Neutrophil (primary cell): ENCODE measurements around the gene CD63.

Experiments used
- H3K27ac ChIP-seq: fragments of 200-600 bp; sonication (generic); 2 replicates; pipeline ENCODE4 v1.5.1; 2016; ENCODE audit warnings: mild to moderate bottlenecking, moderate library complexity
- H3K27me3 ChIP-seq: fragments of 200-600 bp; sonication (generic); 2 replicates; pipeline ENCODE4 v1.6.0; 2016; ENCODE audit warnings: mild to moderate bottlenecking
- H3K36me3 ChIP-seq: fragments of 200-600 bp; sonication (generic); 2 replicates; pipeline ENCODE4 v1.5.1; 2017
- H3K4me1 ChIP-seq, 2 experiments: fragments of 200-600 bp in 1 of 2; sonication (generic) in 1 of 2; 1 replicate in 1 of 2; 2 replicates in 1 of 2; pipeline versions ENCODE4 v1.5.1 to v1.6.1; 2013 to 2016; ENCODE audit warnings: low read depth in 1 of 2, low read length in 1 of 2, mild to moderate bottlenecking in 1 of 2, moderate library complexity in 1 of 2; ENCODE audit not compliant: control insufficient read depth in 1 of 2, insufficient read depth in 1 of 2
- H3K4me3 ChIP-seq, 2 experiments: fragments of 200-600 bp in 1 of 2; sonication (generic) in 1 of 2; 1 replicate in 1 of 2; 2 replicates in 1 of 2; pipeline ENCODE4 v1.5.1; 2013 to 2016; ENCODE audit warnings: low read depth in 1 of 2, low read length in 1 of 2, mild to moderate bottlenecking in 1 of 2, moderate library complexity in 1 of 2
- H3K9me3 ChIP-seq: fragments of 200-600 bp; sonication (generic); 2 replicates; pipeline ENCODE4 v1.5.1; 2016
- CTCF ChIP-seq: fragments of 200-600 bp; sonication (generic); IDR thresholded peaks from 2 replicates; pipeline ENCODE4 v1.5.1; 2016; ENCODE audit warnings: antibody characterized with exemption

The CD63 gene

GRCh38 chr12:55703288-55703687, 25.5 kb downstream of the CD63 start:
- Histone ChIP-seq H3K9me3 (no peaks in the 10 kb centered on the region), H3K27me3 (peaks cover 21% of the 10 kb centered on the region), H3K4me1 (peaks cover 10 to 13% of the 10 kb centered on the region in 2 experiments), H3K27ac (no peak overlapping the region), H3K4me3 (no peak overlapping the region), H3K36me3 (no peaks in the 10 kb centered on the region)
- no peak for TF ChIP-seq CTCF

GRCh38 chr12:55702861-55703260, 25.9 kb downstream of the CD63 start:
- H3K27me3 ChIP-seq, result peaks cover 20% of the 10 kb centered on the region
- no peak for TF ChIP-seq CTCF
- no peaks in the 10 kb centered on the region for H3K36me3 ChIP-seq
- H3K27ac ChIP-seq, result no peak overlapping the region
- H3K4me3 ChIP-seq, result no peak overlapping the region
- no peaks in the 10 kb centered on the region for H3K9me3 ChIP-seq
- peaks cover 6 to 9% of the 10 kb centered on the region in 2 experiments for H3K4me1 ChIP-seq

GRCh38 chr12:55700255-55701018, 28.4 kb downstream of the CD63 start:
- no peak for TF ChIP-seq CTCF
- Histone ChIP-seq H3K27ac (no peak overlapping the region), H3K9me3 (no peaks in the 10 kb centered on the region), H3K27me3 (no peaks in the 10 kb centered on the region), H3K4me1 (no peaks in the 10 kb centered on the region), H3K4me3 (no peak overlapping the region), H3K36me3 (no peaks in the 10 kb centered on the region)

- no peaks in the 10 kb centered on the region for H3K4me1 ChIP-seq
- TF ChIP-seq CTCF, result no peak
- H3K27me3 ChIP-seq, result no peaks in the 10 kb centered on the region
- no peaks in the 10 kb centered on the region for H3K9me3 ChIP-seq
- no peak overlapping the region for H3K27ac ChIP-seq
- H3K4me3 ChIP-seq, result no peak overlapping the region
- H3K36me3 ChIP-seq, result no peaks in the 10 kb centered on the region
Observed at GRCh38 chr12:55699471-55700055, 29.2 kb downstream of the CD63 start.

GRCh38 chr12:55698965-55699364, 29.8 kb downstream of the CD63 start:
- Histone ChIP-seq H3K4me3 (no peak overlapping the region), H3K9me3 (no peaks in the 10 kb centered on the region), H3K4me1 (no peaks in the 10 kb centered on the region), H3K27ac (no peak overlapping the region), H3K36me3 (no peaks in the 10 kb centered on the region), H3K27me3 (no peaks in the 10 kb centered on the region)
- TF ChIP-seq CTCF, result no peak
